ENCODE measurements around the gene POU3F1.
A peak's percentile ranks its signal among the peaks of the same experiment; 100 is the strongest.

The POU3F1 gene

DNA sequence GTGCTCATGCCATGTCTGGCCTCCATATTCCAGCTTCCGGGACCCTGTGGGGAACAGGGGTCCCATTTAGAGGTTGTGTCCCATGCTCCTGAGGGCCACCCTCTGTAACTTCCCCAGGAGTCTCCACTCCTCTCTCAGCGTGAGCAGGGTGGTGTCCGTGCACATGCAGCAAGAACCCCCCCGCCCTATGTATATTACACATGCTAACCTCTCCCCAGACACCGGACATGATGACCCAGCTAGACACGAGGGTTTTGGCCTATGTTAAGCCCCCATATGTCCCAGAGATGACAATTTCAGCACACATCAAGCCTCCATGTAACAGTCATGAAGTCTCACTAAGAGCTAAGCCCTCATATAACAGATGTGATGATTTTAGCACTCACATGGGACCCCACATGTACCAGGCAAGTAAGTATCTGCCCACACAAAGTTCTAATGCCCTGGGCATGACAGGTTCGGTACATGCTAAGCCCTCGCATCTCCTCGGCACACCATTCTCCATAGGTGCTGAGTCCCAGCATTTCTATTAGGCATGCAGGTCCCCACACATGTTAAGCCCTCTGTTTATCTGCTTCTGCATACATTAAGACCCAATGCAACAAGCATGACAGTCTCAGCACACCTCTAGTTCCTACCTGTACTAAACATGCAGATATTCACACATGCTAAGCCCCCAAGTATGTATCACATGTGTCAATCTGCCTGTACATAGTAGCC is 48.3 kb downstream of the POU3F1 start:
- peaks cover 0 to 45% of the 10 kb centered on the region in 2 experiments; a peak in 1 of 3 replicates for H3K36me3 ChIP-seq (ENCODE audit: control insufficient read depth in 2 of 2, insufficient read depth in 1 of 2, low read length in 2 of 2)
- CTCF ChIA-PET, result no interaction called here
- H3K4me1 ChIP-seq (ENCODE audit: control insufficient read depth, insufficient read depth, low read length), result peaks cover 17% of the 10 kb centered on the region
- POLR2A ChIA-PET, result interaction anchor here (6.3 kb wide), 1 partner anchor 15 kb away, joined by 44 read pairs; the partner anchor contains the start of gene UTP11
- TF ChIP-seq, protein P1, sequence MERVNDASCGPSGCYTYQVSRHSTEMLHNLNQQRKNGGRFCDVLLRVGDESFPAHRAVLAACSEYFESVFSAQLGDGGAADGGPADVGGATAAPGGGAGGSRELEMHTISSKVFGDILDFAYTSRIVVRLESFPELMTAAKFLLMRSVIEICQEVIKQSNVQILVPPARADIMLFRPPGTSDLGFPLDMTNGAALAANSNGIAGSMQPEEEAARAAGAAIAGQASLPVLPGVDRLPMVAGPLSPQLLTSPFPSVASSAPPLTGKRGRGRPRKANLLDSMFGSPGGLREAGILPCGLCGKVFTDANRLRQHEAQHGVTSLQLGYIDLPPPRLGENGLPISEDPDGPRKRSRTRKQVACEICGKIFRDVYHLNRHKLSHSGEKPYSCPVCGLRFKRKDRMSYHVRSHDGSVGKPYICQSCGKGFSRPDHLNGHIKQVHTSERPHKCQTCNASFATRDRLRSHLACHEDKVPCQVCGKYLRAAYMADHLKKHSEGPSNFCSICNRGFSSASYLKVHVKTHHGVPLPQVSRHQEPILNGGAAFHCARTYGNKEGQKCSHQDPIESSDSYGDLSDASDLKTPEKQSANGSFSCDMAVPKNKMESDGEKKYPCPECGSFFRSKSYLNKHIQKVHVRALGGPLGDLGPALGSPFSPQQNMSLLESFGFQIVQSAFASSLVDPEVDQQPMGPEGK (tag by site-specific recombination; IDR thresholded peaks at IDR 0.05), result no peak
- TF ChIP-seq ZFP37 (tag by site-specific recombination; IDR thresholded peaks at IDR 0.05), result peak; percentile 97
- no peak overlapping the region for H3K4me3 ChIP-seq (ENCODE audit: low read depth, low read length)
- H3K27ac ChIP-seq (ENCODE audit: extremely low read depth, low read depth, low read length), result no peak overlapping the region
- no peaks in the 10 kb centered on the region for H3K9me3 ChIP-seq (ENCODE audit: control insufficient read depth, insufficient read depth, low read depth, low read length)

DNA sequence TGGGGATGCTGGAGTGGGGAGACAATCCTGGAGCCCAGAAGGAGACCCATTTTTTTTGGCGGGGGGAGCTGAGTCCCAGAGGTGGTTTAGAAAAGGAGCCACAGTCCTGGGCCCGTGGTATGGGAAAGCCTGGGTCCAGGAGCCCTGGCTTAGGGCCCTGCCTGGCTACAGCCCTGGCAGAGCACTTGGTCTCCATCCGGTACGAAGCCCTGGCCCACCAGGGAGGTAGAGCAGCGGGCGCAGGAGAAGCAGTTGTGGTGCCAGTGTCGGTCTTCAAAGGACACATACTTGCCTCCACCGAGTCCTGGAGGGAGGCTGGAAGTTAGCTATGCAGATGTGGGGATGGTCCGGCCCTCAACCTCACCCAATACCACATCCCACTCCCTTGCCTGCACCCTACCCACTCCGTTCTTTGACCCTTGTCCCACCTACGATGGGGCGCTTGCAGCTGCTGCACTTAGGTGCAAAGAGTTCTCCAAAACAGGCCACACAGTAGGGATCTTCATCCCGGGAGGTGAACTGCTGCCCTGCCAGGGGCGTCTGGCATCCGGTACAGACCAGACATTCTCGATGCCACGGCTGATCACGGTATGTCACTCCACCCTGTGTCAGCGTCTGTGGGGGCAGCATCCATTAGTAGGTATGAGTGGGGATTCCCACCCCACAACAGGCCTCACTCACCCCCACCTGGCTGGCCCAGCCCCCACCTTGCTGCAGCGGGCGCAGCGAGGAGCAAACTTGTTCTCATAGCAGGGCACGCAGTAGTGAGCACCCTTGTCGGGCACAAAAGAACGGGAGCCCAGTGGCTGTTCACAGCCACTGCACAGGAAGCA is 49.1 kb downstream of the POU3F1 start:
- ChIA-PET POLR2A (no interaction called here), CTCF (no interaction called here)
- Histone ChIP-seq H3K4me1 (ENCODE audit: control insufficient read depth, insufficient read depth, low read length) (peaks cover 17% of the 10 kb centered on the region), H3K9me3 (ENCODE audit: control insufficient read depth, insufficient read depth, low read depth, low read length) (no peaks in the 10 kb centered on the region), H3K36me3 (ENCODE audit: control insufficient read depth in 2 of 2, insufficient read depth in 1 of 2, low read length in 2 of 2) (peaks cover 0 to 45% of the 10 kb centered on the region in 2 experiments; a peak in 1 of 3 replicates), H3K4me3 (ENCODE audit: low read depth, low read length) (no peak overlapping the region), H3K27ac (ENCODE audit: extremely low read depth, low read depth, low read length) (no peak overlapping the region)
- TF ChIP-seq SCRT1 (tag by site-specific recombination; IDR thresholded peaks at IDR 0.05; ENCODE audit: borderline replicate concordance) (no peak), REPIN1 (tag by site-specific recombination; IDR thresholded peaks at IDR 0.05; ENCODE audit: low read depth) (no peak), ZNF18 (tag by site-specific recombination; IDR thresholded peaks at IDR 0.05) (no peak), ZNF707 (tag by site-specific recombination; IDR thresholded peaks at IDR 0.05) (no peak), KLF7 (tag by site-specific recombination; IDR thresholded peaks at IDR 0.05; ENCODE audit: borderline replicate concordance) (no peak), ZNF133 (tag by site-specific recombination; IDR thresholded peaks at IDR 0.05) (no peak), ZNF433 (tag by site-specific recombination; IDR thresholded peaks at IDR 0.05; ENCODE audit: low read depth) (no peak)
- TF ChIP-seq, protein P2, sequence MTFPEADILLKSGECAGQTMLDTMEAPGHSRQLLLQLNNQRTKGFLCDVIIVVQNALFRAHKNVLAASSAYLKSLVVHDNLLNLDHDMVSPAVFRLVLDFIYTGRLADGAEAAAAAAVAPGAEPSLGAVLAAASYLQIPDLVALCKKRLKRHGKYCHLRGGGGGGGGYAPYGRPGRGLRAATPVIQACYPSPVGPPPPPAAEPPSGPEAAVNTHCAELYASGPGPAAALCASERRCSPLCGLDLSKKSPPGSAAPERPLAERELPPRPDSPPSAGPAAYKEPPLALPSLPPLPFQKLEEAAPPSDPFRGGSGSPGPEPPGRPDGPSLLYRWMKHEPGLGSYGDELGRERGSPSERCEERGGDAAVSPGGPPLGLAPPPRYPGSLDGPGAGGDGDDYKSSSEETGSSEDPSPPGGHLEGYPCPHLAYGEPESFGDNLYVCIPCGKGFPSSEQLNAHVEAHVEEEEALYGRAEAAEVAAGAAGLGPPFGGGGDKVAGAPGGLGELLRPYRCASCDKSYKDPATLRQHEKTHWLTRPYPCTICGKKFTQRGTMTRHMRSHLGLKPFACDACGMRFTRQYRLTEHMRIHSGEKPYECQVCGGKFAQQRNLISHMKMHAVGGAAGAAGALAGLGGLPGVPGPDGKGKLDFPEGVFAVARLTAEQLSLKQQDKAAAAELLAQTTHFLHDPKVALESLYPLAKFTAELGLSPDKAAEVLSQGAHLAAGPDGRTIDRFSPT (tag by site-specific recombination; IDR thresholded peaks at IDR 0.05), result no peak
- TF ChIP-seq, protein P3, sequence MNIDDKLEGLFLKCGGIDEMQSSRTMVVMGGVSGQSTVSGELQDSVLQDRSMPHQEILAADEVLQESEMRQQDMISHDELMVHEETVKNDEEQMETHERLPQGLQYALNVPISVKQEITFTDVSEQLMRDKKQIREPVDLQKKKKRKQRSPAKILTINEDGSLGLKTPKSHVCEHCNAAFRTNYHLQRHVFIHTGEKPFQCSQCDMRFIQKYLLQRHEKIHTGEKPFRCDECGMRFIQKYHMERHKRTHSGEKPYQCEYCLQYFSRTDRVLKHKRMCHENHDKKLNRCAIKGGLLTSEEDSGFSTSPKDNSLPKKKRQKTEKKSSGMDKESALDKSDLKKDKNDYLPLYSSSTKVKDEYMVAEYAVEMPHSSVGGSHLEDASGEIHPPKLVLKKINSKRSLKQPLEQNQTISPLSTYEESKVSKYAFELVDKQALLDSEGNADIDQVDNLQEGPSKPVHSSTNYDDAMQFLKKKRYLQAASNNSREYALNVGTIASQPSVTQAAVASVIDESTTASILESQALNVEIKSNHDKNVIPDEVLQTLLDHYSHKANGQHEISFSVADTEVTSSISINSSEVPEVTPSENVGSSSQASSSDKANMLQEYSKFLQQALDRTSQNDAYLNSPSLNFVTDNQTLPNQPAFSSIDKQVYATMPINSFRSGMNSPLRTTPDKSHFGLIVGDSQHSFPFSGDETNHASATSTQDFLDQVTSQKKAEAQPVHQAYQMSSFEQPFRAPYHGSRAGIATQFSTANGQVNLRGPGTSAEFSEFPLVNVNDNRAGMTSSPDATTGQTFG (tag by site-specific recombination; IDR thresholded peaks at IDR 0.05; ENCODE audit: borderline replicate concordance), result no peak
